Activated CD4-positive, alpha-beta T cell treated with anti-CD3 and anti-CD28 coated beads, Interleukin-2, amount 50 U/mL, for 24 hours (primary cell): Measurements from ENCODE around the gene RUNDC1.

Experiments
- DNase-seq, 2 donors: peaks; one replicate each; pipeline ENCODE4 v3.0.0-alpha.2; 2020; ENCODE audit warnings: low read depth in 1 of 2, low spot score in 1 of 2

Gene RUNDC1

GRCh38 chr17:43018008-43018853, 37.9 kb downstream of the RUNDC1 start:
- no peak for DNase-seq

GRCh38 chr17:43018932-43019331, 38.6 kb downstream of the RUNDC1 start:
- DNase-seq, result no peak

- no peak for DNase-seq
Observed at GRCh38 chr17:43019418-43019817, 39.1 kb downstream of the RUNDC1 start.

- no peak for DNase-seq
Observed at GRCh38 chr17:43020030-43020621, 39.8 kb downstream of the RUNDC1 start.

- no peak for DNase-seq
Observed at GRCh38 chr17:43020789-43021740, 40.7 kb downstream of the RUNDC1 start.

GRCh38 chr17:43021741-43022512, 41.6 kb downstream of the RUNDC1 start, which contains the start of gene VAT1:
Gene VAT1, minus strand, starts transcription at chr17:43022385. Its CDS starts 63 bp downstream, at chr17:43022322.
- no peak for DNase-seq

GRCh38 chr17:43024407-43025289, 44.3 kb downstream of the RUNDC1 start, which contains the start of gene RND2:
Gene RND2, plus strand, starts transcription at chr17:43025231. Its CDS starts 117 bp downstream, at chr17:43025348.
- peak; percentile 58 to 73 for DNase-seq

- DNase-seq, result no peak
Observed at GRCh38 chr17:43025290-43025657, 44.9 kb downstream of the RUNDC1 start.

GRCh38 chr17:43025766-43026537, 45.6 kb downstream of the RUNDC1 start:
- no peak for DNase-seq

GRCh38 chr17:43026595-43026994, 46.2 kb downstream of the RUNDC1 start:
- DNase-seq, result no peak

GRCh38 chr17:43027091-43028032, 47.0 kb downstream of the RUNDC1 start:
- DNase-seq, result no peak

- DNase-seq, result no peak
Observed at GRCh38 chr17:43028221-43028861, 48.0 kb downstream of the RUNDC1 start.

- DNase-seq, result no peak
Observed at GRCh38 chr17:43030137-43030767, 49.9 kb downstream of the RUNDC1 start.

GRCh38 chr17:43031666-43032065, 51.3 kb downstream of the RUNDC1 start:
- DNase-seq, result no peak

- DNase-seq, result no peak
Observed at GRCh38 chr17:43033948-43034881, 53.9 kb downstream of the RUNDC1 start.

GRCh38 chr17:43034894-43035293, 54.5 kb downstream of the RUNDC1 start:
- DNase-seq, result no peak
